ENCODE measurements around the gene GGNBP2. TPM values are rescaled to one million over a fixed set of nuclear protein-coding genes. Genes with fewer than 3 reads are reported as not detected.

The GGNBP2 gene
- polyA plus RNA-seq, 1 donor from 2014 or later = 112 TPM

DNA sequence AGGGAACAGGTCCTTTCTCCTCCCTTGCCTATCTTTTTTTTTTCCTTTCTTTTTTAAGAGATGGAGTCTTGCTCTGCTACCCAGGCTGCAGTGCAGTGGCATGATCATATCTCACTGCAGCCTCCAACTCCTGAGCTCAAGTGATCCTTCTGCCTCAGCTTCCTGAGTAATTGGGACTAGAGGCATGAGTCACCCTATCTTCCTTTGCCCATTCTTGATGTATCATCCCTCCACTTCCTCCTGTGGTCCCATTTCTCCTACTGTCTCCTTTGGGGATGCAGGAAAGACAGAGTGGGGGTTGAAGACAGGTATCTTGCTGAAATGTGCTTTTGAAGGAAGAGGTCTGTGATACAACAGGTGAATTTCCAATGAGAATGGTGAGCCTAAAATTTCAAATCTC, 15.6 kb upstream of the GGNBP2 start:
- peaks cover 9% of the 10 kb centered on the region for H3K36me3 ChIP-seq (ENCODE audit: insufficient read depth, low read length)

DNA sequence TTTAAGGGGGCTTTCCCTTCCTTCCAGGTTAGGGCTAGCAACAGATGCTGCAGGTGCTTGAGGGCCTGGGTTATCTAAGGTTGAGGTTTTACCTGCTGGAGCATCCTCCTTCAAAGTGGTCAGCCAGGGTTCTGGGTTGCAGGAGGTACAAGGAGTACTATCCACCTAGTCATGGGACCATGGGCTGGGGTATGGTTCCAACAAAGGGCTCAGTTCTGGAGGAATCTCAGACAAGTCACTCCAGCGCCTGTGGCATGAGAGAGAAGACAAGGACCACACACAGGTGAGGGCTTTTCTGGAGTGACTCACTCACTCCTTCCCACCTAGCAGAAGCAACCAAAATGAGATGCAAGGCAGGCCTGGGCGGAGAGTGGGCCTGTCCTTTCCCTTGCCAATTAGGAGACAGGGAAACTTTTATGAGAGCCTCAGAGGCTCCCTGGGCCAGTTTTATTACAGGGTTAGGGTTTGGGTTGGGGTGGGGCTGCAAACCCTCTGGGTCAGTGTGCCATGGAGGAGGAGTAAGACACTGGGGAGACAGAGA, 12.2 kb upstream of the GGNBP2 start:
- H3F3A ChIP-seq (ENCODE audit: insufficient read depth, low read length, poor library complexity, severe bottlenecking) = peaks cover 6% of the 10 kb centered on the region
- H3K4me3 ChIP-seq (ENCODE audit: low read length) = no peak overlapping the region
- no peak overlapping the region for H3K27ac ChIP-seq (ENCODE audit: low read length)
- H3K36me3 ChIP-seq (ENCODE audit: insufficient read depth, low read length) = no peaks in the 10 kb centered on the region
- no peaks in the 10 kb centered on the region for H3K9me2 ChIP-seq (ENCODE audit: insufficient read depth, low read length)
- TF ChIP-seq, protein P1, sequence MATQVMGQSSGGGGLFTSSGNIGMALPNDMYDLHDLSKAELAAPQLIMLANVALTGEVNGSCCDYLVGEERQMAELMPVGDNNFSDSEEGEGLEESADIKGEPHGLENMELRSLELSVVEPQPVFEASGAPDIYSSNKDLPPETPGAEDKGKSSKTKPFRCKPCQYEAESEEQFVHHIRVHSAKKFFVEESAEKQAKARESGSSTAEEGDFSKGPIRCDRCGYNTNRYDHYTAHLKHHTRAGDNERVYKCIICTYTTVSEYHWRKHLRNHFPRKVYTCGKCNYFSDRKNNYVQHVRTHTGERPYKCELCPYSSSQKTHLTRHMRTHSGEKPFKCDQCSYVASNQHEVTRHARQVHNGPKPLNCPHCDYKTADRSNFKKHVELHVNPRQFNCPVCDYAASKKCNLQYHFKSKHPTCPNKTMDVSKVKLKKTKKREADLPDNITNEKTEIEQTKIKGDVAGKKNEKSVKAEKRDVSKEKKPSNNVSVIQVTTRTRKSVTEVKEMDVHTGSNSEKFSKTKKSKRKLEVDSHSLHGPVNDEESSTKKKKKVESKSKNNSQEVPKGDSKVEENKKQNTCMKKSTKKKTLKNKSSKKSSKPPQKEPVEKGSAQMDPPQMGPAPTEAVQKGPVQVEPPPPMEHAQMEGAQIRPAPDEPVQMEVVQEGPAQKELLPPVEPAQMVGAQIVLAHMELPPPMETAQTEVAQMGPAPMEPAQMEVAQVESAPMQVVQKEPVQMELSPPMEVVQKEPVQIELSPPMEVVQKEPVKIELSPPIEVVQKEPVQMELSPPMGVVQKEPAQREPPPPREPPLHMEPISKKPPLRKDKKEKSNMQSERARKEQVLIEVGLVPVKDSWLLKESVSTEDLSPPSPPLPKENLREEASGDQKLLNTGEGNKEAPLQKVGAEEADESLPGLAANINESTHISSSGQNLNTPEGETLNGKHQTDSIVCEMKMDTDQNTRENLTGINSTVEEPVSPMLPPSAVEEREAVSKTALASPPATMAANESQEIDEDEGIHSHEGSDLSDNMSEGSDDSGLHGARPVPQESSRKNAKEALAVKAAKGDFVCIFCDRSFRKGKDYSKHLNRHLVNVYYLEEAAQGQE (IDR thresholded peaks at IDR 0.05; ENCODE audit: borderline replicate concordance) = no peak
- TF ChIP-seq POLR2AphosphoS5 (IDR thresholded peaks at IDR 0.05) (no peak), EP300 (conservative IDR thresholded peaks at IDR 0.05; ENCODE audit: poor library complexity, severe bottlenecking) (no peak), TAF1 (IDR thresholded peaks at IDR 0.05; ENCODE audit: low read depth) (no peak)
- H3K79me2 ChIP-seq (replicated peaks; ENCODE audit: insufficient read depth, low read length) = no peaks in the 10 kb centered on the region
- no peak overlapping the region for H3K4me2 ChIP-seq (ENCODE audit: low read length)
- no peak overlapping the region for H3K9ac ChIP-seq (ENCODE audit: low read length)
- H2AFZ ChIP-seq (ENCODE audit: low read depth, low read length) = no peak overlapping the region
- H3K9me3 ChIP-seq (ENCODE audit: low read length) = no peaks in the 10 kb centered on the region
- no peaks in the 10 kb centered on the region for H4K20me1 ChIP-seq (ENCODE audit: insufficient read depth)
- H3K27me3 ChIP-seq (ENCODE audit: insufficient read depth, low read depth, low read length) = no peaks in the 10 kb centered on the region

More for the DNA sequence above, 15.6 kb upstream of the GGNBP2 start:
- H3K79me2 ChIP-seq (replicated peaks; ENCODE audit: insufficient read depth, low read length) = no peaks in the 10 kb centered on the region
- H3K27ac ChIP-seq (ENCODE audit: low read length) = no peak overlapping the region
- no peaks in the 10 kb centered on the region for H4K20me1 ChIP-seq (ENCODE audit: insufficient read depth)
- H3K4me2 ChIP-seq (ENCODE audit: low read length) = no peak overlapping the region
- no peak overlapping the region for H3K4me3 ChIP-seq (ENCODE audit: low read length)
- no peak overlapping the region for H3K9ac ChIP-seq (ENCODE audit: low read length)
- no peaks in the 10 kb centered on the region for H3K27me3 ChIP-seq (ENCODE audit: insufficient read depth, low read depth, low read length)
- TF ChIP-seq SMC3 (conservative IDR thresholded peaks at IDR 0.05; ENCODE audit: poor library complexity) = no peak
- TF ChIP-seq TAF1 (IDR thresholded peaks at IDR 0.05; ENCODE audit: low read depth) = no peak
- TF ChIP-seq, protein P2, sequence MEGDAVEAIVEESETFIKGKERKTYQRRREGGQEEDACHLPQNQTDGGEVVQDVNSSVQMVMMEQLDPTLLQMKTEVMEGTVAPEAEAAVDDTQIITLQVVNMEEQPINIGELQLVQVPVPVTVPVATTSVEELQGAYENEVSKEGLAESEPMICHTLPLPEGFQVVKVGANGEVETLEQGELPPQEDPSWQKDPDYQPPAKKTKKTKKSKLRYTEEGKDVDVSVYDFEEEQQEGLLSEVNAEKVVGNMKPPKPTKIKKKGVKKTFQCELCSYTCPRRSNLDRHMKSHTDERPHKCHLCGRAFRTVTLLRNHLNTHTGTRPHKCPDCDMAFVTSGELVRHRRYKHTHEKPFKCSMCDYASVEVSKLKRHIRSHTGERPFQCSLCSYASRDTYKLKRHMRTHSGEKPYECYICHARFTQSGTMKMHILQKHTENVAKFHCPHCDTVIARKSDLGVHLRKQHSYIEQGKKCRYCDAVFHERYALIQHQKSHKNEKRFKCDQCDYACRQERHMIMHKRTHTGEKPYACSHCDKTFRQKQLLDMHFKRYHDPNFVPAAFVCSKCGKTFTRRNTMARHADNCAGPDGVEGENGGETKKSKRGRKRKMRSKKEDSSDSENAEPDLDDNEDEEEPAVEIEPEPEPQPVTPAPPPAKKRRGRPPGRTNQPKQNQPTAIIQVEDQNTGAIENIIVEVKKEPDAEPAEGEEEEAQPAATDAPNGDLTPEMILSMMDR (IDR thresholded peaks at IDR 0.05; ENCODE audit: poor library complexity, severe bottlenecking) = no peak
- no peaks in the 10 kb centered on the region for H3K9me2 ChIP-seq (ENCODE audit: insufficient read depth, low read length)
- no peaks in the 10 kb centered on the region for H3K9me3 ChIP-seq (ENCODE audit: low read length)
- H2AFZ ChIP-seq (ENCODE audit: low read depth, low read length) = no peak overlapping the region
- no peaks in the 10 kb centered on the region for H3F3A ChIP-seq (ENCODE audit: insufficient read depth, low read length, poor library complexity, severe bottlenecking)

DNA sequence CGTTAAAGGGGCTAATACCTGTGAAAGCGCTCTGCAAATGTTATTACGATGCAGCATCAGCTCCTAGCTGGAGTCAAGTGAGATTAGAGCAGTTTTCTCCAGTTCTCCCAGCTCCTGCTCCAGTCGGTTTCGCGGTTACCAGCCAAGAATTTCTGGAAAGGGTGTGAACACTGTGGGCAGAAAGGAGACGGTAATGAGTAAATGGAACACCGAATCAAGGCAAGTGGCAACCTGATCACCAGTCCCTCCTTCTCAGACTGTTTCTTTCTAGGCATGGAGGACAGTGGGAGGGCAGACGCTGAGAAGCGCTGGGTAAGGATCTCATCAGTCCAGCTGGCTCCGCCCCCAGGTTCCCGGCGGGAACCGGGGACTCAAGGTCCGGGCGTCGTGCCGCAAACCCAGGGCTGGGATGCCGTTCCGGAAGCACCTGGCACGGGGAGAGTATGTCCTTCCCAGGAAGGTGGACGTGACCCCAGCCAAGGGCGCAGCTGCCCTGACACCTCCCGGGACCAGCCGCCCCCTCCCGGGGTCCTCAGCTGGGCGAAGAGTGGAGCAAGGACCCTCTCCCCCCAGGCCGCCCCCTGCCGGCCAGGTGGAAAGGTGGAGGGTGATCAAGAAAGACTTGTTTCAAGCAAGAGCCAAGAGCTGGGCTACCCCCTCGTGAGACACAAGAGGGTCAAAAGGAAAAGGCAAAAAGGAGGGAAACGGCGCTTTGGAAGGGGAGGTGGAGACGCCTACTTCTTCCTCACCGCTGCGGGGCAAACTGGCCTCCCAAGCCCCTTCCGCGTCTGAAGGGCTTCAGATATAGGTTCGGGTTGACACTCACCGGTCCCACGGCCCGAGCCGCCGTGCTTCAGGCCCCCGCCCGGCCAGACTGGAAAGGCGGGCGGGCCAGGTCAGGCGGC, 10.5 kb upstream of the GGNBP2 start:
- H3K27ac ChIP-seq (ENCODE audit: low read length) = peak overlapping the region; percentile 83
- H3K9me3 ChIP-seq (ENCODE audit: low read length) = no peaks in the 10 kb centered on the region
- peak overlapping the region; percentile 96 for H2AFZ ChIP-seq (ENCODE audit: low read depth, low read length)
- H3K27me3 ChIP-seq (ENCODE audit: insufficient read depth, low read depth, low read length) = no peaks in the 10 kb centered on the region
- H3K9ac ChIP-seq (ENCODE audit: low read length) = peak overlapping the region; percentile 84
- no peaks in the 10 kb centered on the region for H3K36me3 ChIP-seq (ENCODE audit: insufficient read depth, low read length)
- no peaks in the 10 kb centered on the region for H3K9me2 ChIP-seq (ENCODE audit: insufficient read depth, low read length)
- H3K4me2 ChIP-seq (ENCODE audit: low read length) = peak overlapping the region; percentile 57
- TF ChIP-seq, protein P2 (IDR thresholded peaks at IDR 0.05; ENCODE audit: poor library complexity, severe bottlenecking) = peak; percentile 67
- no peak for TF ChIP-seq EP300 (conservative IDR thresholded peaks at IDR 0.05; ENCODE audit: poor library complexity, severe bottlenecking)
- H4K20me1 ChIP-seq (ENCODE audit: insufficient read depth) = no peaks in the 10 kb centered on the region
- H3K79me2 ChIP-seq (replicated peaks; ENCODE audit: insufficient read depth, low read length) = no peaks in the 10 kb centered on the region
- H3F3A ChIP-seq (ENCODE audit: insufficient read depth, low read length, poor library complexity, severe bottlenecking) = peaks cover 6% of the 10 kb centered on the region
- peak overlapping the region; percentile 99 for H3K4me3 ChIP-seq (ENCODE audit: low read length)

Data from neural cell (in vitro differentiated cells).